ENCODE measurements around the gene SMARCA4. TPM values are rescaled to one million over a fixed set of nuclear protein-coding genes. Genes with fewer than 3 reads are reported as not detected.
"Not testable (repeated sequence)": the region's sequence is repeated elsewhere in the genome, so short reads cannot be mapped to it uniquely, and the experiment has no call there.

Gene SMARCA4
- total RNA-seq, 1 donor from 2014 or later: 92.8 TPM

DNA sequence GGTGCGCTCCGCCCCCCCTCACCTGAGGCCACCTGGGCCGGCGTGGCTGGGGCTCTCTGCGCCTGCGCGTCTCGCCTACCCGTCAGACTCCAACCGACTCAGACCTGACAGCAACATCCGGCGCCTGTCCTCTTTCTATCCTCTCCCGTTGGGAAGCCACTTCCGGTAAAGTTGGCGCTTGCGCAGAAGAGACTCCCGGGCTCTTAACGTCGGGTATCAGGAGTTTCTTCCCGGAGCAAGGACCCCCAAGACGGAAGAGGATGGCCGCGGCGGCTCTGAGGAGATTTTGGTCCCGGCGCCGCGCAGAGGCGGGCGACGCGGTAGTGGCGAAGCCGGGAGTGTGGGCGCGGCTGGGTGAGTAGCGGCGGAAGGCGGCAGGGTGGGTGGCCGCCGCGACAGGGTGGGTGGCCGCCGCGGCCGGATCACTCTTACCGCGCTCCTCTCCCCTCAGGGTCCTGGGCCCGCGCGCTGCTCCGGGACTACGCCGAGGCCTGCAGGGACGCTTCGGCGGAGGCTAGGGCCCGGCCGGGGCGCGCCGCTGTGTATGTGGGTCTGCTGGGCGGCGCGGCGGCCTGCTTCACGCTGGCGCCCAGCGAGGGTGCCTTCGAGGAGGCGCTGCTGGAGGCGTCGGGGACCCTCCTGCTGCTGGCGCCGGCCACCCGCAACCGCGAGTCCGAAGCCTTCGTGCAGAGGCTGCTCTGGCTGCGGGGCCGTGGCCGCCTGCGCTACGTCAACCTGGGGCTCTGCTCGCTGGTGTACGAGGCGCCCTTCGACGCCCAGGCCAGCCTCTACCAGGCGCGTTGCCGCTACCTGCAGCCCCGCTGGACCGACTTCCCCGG lies 32.0 kb upstream of the SMARCA4 start, which contains the start of the genes TIMM29 and YIPF2:
TIMM29 (plus strand) TSS at position 249 of the 839 bp plus-strand sequence; CDS start at position 261, 12 bp downstream.
YIPF2 (minus strand) TSS at position 77 of the 839 bp plus-strand sequence. CDS start 229 bp downstream, outside the sequence.
- DNase-seq (ENCODE audit: low read depth, low spot score): peak; percentile 92

- no peak for DNase-seq (ENCODE audit: low read depth, low spot score)
Measured at GRCh38 chr19:10929402-10929794, 31.4 kb upstream of the SMARCA4 start.

GRCh38 chr19:10935371-10936059 lies 25.3 kb upstream of the SMARCA4 start:
- no peak for DNase-seq (ENCODE audit: low read depth, low spot score)

DNA sequence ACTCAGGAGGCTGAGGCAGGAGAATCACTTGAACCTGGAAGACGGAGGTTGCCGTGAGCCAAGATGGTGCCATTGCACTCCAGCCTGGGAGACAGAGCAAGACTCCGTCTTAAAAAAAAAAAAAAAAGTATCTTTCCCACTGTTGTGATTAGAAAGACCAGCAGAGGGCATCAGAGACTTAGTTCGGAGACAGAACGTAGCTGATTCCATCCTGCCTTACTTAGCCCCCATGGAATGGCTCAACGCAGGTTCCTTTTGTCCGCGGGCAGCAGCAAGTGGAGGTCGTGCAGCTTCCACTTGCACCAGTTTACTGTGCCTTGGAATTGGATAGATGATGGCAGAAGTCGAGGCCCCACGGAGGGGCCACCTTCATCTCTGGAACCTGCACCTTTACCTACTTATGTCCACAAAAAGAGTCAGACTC lies 24.2 kb upstream of the SMARCA4 start:
- DNase-seq (ENCODE audit: low read depth, low spot score): peak; percentile 37

- DNase-seq (ENCODE audit: low read depth, low spot score): not testable (repeated sequence)
Measured at GRCh38 chr19:10941649-10942048, 19.2 kb upstream of the SMARCA4 start.

DNA sequence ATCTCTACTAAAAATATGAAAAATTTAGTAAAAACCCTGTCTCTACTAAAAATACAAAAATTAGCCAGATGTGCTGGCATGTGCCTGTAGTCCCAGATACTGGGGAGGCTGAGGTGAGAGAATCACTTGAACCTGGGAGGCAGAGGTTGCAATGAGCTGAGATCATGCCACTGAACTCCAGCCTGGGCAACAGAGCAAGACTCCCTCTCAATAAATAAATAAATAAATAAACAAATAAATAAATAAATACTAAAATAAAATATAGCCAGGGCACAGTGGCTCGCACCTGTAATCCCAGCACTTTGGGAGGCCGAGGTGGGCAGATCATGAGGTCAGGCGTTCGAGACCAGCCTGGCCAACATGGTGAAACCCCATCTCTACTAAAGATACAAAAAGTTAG lies 17.4 kb upstream of the SMARCA4 start:
- not testable (repeated sequence) for DNase-seq (ENCODE audit: low read depth, low spot score)

GRCh38 chr19:10945264-10945663 lies 15.6 kb upstream of the SMARCA4 start:
- DNase-seq (ENCODE audit: low read depth, low spot score): no peak

GRCh38 chr19:10946958-10947657 lies 13.7 kb upstream of the SMARCA4 start:
- DNase-seq (ENCODE audit: low read depth, low spot score): no peak

GRCh38 chr19:10952809-10953208 lies 8.0 kb upstream of the SMARCA4 start:
- no peak for DNase-seq (ENCODE audit: low read depth, low spot score)

DNA sequence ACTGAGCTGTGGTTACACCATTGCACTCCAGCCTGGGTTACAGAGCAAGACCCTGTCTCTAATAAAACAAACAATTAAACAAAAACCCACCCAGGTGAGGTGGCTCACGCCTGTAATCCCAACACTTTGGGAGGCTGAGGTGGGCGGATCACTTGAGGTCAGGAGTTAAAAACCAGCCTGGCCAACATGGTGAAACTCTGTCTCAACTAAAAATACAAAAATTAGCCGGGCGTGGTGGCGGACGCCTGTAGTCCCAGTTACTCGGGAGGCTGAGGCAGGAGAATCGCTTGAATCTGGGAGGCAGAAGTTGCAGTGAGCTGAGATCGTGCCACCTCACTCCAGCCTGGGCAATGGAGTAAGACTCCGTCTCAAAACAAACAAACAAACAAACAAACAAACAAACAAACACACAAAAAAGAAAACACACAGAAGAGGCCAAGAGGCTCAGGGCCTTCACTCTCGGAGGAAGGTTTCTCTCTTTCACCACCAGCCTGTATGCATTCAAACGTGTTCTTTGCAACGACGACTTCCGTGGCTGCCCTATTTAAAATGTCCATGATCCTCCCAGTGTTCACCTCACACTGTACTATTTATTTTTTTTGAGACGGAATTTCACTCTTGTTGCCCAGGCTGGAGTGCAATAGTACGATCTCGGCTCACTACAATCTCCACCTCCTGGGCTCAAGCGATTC lies 1.4 kb upstream of the SMARCA4 start:
- DNase-seq (ENCODE audit: low read depth, low spot score): not testable (repeated sequence)

GRCh38 chr19:10961073-10961860 lies 437 bp downstream of the SMARCA4 start:
- DNase-seq (ENCODE audit: low read depth, low spot score): no peak

DNA sequence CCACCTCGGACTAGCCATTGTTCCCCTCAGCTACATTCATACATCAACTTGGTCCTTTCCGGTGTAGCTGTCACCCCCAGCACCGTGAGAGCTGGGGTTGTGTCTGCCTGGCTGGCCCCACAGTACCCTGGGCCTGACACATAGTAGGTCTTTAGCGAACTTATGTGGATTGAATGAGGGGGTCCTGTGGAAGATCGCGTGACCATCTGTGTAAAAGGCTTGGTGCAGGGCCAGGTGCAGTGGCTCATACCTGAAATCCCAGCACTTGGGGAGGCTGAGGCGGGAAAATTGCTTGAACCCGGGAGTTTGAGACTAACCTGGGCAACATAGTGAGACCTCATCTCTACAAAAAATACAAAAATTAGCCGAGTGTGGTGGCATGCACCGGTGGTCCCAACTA lies 2.0 kb downstream of the SMARCA4 start:
- DNase-seq (ENCODE audit: low read depth, low spot score): no peak

DNA sequence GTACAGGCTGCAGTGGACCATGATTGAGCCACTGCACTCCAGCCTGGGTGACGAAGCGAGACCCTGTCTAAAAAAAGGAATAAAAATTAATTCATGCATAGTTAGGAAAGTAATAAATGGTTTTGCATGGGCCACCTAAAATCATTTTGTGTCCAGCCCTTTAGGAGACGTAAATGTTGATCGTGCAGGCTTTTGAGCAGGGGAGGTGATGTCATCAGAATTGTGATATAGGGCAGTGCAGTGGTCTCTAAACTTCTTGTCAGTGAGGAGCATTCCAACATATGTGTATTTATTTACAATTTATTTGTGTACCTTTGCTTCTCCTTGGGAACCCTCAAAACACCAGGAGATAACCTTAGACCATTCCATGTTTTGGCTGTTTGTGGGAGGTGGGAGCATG lies 3.0 kb downstream of the SMARCA4 start:
- no peak for DNase-seq (ENCODE audit: low read depth, low spot score)

GRCh38 chr19:10964903-10965302 lies 4.1 kb downstream of the SMARCA4 start:
- DNase-seq (ENCODE audit: low read depth, low spot score): no peak

- DNase-seq (ENCODE audit: low read depth, low spot score): no peak
Measured at GRCh38 chr19:10965398-10965797, 4.6 kb downstream of the SMARCA4 start.

- no peak for DNase-seq (ENCODE audit: low read depth, low spot score)
Measured at GRCh38 chr19:10966809-10967208, 6.0 kb downstream of the SMARCA4 start.

GRCh38 chr19:10968527-10969135 lies 7.8 kb downstream of the SMARCA4 start:
- no peak for DNase-seq (ENCODE audit: low read depth, low spot score)

DNA sequence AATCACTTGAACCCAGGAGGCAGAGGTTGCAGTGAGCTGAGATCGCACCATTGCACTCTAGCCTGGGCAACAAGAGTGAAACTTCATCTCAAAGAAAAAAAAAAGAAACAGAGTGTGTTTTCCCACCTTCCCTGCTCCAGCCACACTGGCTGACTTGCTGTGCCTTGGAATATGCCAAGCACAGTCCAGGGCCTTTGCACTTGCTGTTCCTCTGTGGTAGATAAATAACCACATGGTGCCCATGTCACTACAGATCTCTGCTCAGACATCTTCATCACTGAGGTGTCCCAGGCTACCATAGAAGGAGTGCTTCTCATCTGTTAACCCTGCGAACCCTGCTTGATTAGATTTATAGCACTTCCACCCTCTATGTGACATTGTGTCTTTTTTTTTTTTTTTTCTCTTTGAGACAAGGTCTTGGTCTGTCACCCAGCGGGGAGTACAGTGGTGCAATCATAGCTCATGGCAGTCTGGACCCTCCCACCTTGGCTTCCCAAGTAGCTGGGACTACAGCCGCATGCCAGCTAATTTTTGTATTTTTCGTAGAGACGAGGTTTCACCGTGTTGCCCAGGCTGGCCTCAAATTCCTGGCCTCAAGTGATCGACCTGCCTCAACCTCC lies 10.4 kb downstream of the SMARCA4 start:
- no peak for DNase-seq (ENCODE audit: low read depth, low spot score)

GRCh38 chr19:10975374-10976130 lies 14.7 kb downstream of the SMARCA4 start:
- DNase-seq (ENCODE audit: low read depth, low spot score): no peak

Data from pulmonary artery endothelial cell (primary cell).